Thoracic aorta (tissue), 2 donors: ENCODE data around the gene EIF2S2. TPM values are rescaled to one million over a fixed set of nuclear protein-coding genes. Genes with fewer than 3 reads are reported as not detected.

Experiments used
- ATAC-seq: fragments of 150-250 bp; one replicate; pipeline ENCODE4 v1.8.0; 2017; ENCODE audit warnings: low read depth; ENCODE audit not compliant: insufficient number of reproducible peaks, low FRiP score
- DNase-seq: peaks from one replicate; pipeline ENCODE4 v3.0.0-alpha.2; 2020; ENCODE audit warnings: low spot score
- H3K27ac ChIP-seq, 2 donors: fragments of 200-600 bp; sonication (generic); 1 replicate in 1 of 2; 2 replicates in 1 of 2; pipeline ENCODE4 v1.5.1; 2016; ENCODE audit warnings: mild to moderate bottlenecking in 2 of 2, moderate library complexity in 2 of 2
- H3K27me3 ChIP-seq: fragments of 200-600 bp; sonication (generic); replicated peaks from 2 replicates; pipeline ENCODE4 v1.6.0; 2016; ENCODE audit warnings: mild to moderate bottlenecking; ENCODE audit not compliant: insufficient read depth
- H3K36me3 ChIP-seq: fragments of 200-600 bp; sonication (generic); one replicate; pipeline ENCODE4 v1.5.1; 2016
- H3K4me1 ChIP-seq, 2 donors: fragments of 200-600 bp; sonication (generic); 1 replicate in 1 of 2; 2 replicates in 1 of 2; pipeline versions ENCODE4 v1.5.1 to v1.6.0; 2016; ENCODE audit warnings: low read depth in 2 of 2, mild to moderate bottlenecking in 1 of 2; ENCODE audit not compliant: control insufficient read depth in 1 of 2
- H3K4me3 ChIP-seq: fragments of 200-600 bp; sonication (generic); 2 replicates; pipeline ENCODE4 v1.5.1; 2016; ENCODE audit warnings: mild to moderate bottlenecking
- H3K9me3 ChIP-seq: fragments of 200-600 bp; sonication (generic); 2 replicates; pipeline ENCODE4 v1.5.1; 2016
- CTCF ChIP-seq: fragments of 200-600 bp; sonication (generic); IDR thresholded peaks from one replicate; pipeline ENCODE4 v1.5.1; 2019; ENCODE audit warnings: antibody characterized with exemption
- total RNA-seq, 2 donors: library from RNA; depleted of rRNA; stranded (reverse); fragments of >200 nt; gene quantifications; one replicate each; pipeline versions ENCODE4 v1.1.0 to v1.2.3, GENCODE V29; 2016

Gene EIF2S2
- total RNA-seq, 2 donors from 2014 or later: 24.6 to 35.8 TPM

GRCh38 chr20:34072076-34072475 lies 40.0 kb downstream of the EIF2S2 start:
- H3K36me3 ChIP-seq: peaks cover 7% of the 10 kb centered on the region

GRCh38 chr20:34070859-34071258 lies 41.2 kb downstream of the EIF2S2 start:
- DNase-seq: no peak
- Histone ChIP-seq H3K27me3 (no peaks in the 10 kb centered on the region), H3K4me1 (peaks cover 7 to 23% of the 10 kb centered on the region in 2 donors), H3K36me3 (peaks cover 4% of the 10 kb centered on the region), H3K9me3 (no peaks in the 10 kb centered on the region), H3K27ac (no peak overlapping the region), H3K4me3 (no peak overlapping the region)
- no peak for TF ChIP-seq CTCF
- no peak for ATAC-seq

More at GRCh38 chr20:34072076-34072475, 40.0 kb downstream of the EIF2S2 start:
- Histone ChIP-seq H3K27ac (no peak overlapping the region), H3K9me3 (no peaks in the 10 kb centered on the region), H3K27me3 (no peaks in the 10 kb centered on the region), H3K4me1 (peaks cover 7 to 12% of the 10 kb centered on the region in 2 donors), H3K4me3 (no peak overlapping the region)
- TF ChIP-seq CTCF: no peak
- ATAC-seq (no peak), DNase-seq (no peak)

- Histone ChIP-seq H3K36me3 (peaks cover 4% of the 10 kb centered on the region), H3K27me3 (no peaks in the 10 kb centered on the region), H3K4me3 (no peak overlapping the region), H3K27ac (no peak overlapping the region), H3K9me3 (no peaks in the 10 kb centered on the region), H3K4me1 (peaks cover 11 to 31% of the 10 kb centered on the region in 2 donors)
- DNase-seq (no peak), ATAC-seq (no peak)
- TF ChIP-seq CTCF: no peak
Observed at GRCh38 chr20:34070079-34070439, 42.0 kb downstream of the EIF2S2 start.

- no peak for ATAC-seq
- Histone ChIP-seq H3K9me3 (no peaks in the 10 kb centered on the region), H3K27ac (peak overlapping the region in 1 of 2 donors; percentile 1), H3K36me3 (peaks cover 4% of the 10 kb centered on the region), H3K4me3 (no peak overlapping the region), H3K4me1 (peaks cover 11 to 35% of the 10 kb centered on the region in 2 donors), H3K27me3 (no peaks in the 10 kb centered on the region)
- peak; percentile 31 for DNase-seq
- peak; percentile 86 for TF ChIP-seq CTCF
Observed at GRCh38 chr20:34069341-34070078, 42.5 kb downstream of the EIF2S2 start.

- Histone ChIP-seq H3K9me3 (no peaks in the 10 kb centered on the region), H3K27ac (no peak overlapping the region), H3K4me1 (peaks cover 11 to 40% of the 10 kb centered on the region in 2 donors), H3K36me3 (peaks cover 4% of the 10 kb centered on the region), H3K27me3 (no peaks in the 10 kb centered on the region), H3K4me3 (no peak overlapping the region)
- DNase-seq (no peak), ATAC-seq (no peak)
- TF ChIP-seq CTCF: no peak
Observed at GRCh38 chr20:34068001-34068400, 44.0 kb downstream of the EIF2S2 start.
